HepG2 (cell line): ENCODE measurements around the gene PTPMT1. TPM values are rescaled to one million over a fixed set of nuclear protein-coding genes. Genes with fewer than 3 reads are reported as not detected.

ENCODE experiments used
- FLYWCH1 ChIP-seq: sonication (generic); formaldehyde crosslinking; IDR thresholded peaks from 2 replicates; pipeline ENCODE4 v1.8.1; 2023; ENCODE audit warnings: mild to moderate bottlenecking, missing genetic modification reagents
- HDAC1 ChIP-seq: sonication (generic); formaldehyde crosslinking; IDR thresholded peaks from 2 replicates; pipeline ENCODE4 v1.5.1; 2020; ENCODE audit warnings: mild to moderate bottlenecking, missing genetic modification reagents
- HNF4G ChIP-seq, 2 experiments: sonication (generic) in 1 of 2; formaldehyde crosslinking in 1 of 2; IDR thresholded peaks; 2 replicates each; pipeline versions ENCODE4 v1.4.0 to v1.6.1; 2011 to 2020; ENCODE audit warnings: borderline replicate concordance in 2 of 2, low read depth in 2 of 2, mild to moderate bottlenecking in 2 of 2, low read length in 1 of 2, missing genetic modification reagents in 1 of 2, moderate library complexity in 1 of 2
- JUND ChIP-seq: sonication (generic); formaldehyde crosslinking; IDR thresholded peaks from 2 replicates; pipeline ENCODE4 v1.8.0; 2022; ENCODE audit warnings: mild to moderate bottlenecking, missing genetic modification reagents
- KMT2B ChIP-seq: IDR thresholded peaks from 2 replicates; pipeline ENCODE4 v1.6.1; 2016; ENCODE audit warnings: missing genetic modification reagents, missing compliant biosample characterization
- MED1 ChIP-seq: sonication (generic); formaldehyde crosslinking; IDR thresholded peaks from 2 replicates; pipeline ENCODE4 v1.4.0; 2020; ENCODE audit warnings: missing genetic modification reagents
- PHF5A ChIP-seq: IDR thresholded peaks from one replicate; pipeline ENCODE4 v1.6.1; 2018; ENCODE audit warnings: low read depth, missing genetic modification reagents; ENCODE audit not compliant: unreplicated experiment
- SALL1 ChIP-seq: sonication (generic); formaldehyde crosslinking; IDR thresholded peaks from 2 replicates; pipeline ENCODE4 v1.8.0; 2022; ENCODE audit warnings: mild to moderate bottlenecking, missing genetic modification reagents
- SKI ChIP-seq: fragments of 450-650 bp; IDR thresholded peaks from one replicate; pipeline ENCODE4 v1.6.1; 2018; ENCODE audit warnings: mild to moderate bottlenecking; ENCODE audit not compliant: partially characterized antibody
- SP4 ChIP-seq: sonication (generic); formaldehyde crosslinking; IDR thresholded peaks from 2 replicates; pipeline ENCODE4 v1.8.1; 2023; ENCODE audit warnings: mild to moderate bottlenecking, missing genetic modification reagents
- YY1 ChIP-seq: IDR thresholded peaks from 2 replicates; pipeline ENCODE4 v1.6.1; 2011; ENCODE audit warnings: low read length, low read depth, moderate library complexity, mild to moderate bottlenecking; ENCODE audit not compliant: insufficient read depth, insufficient replicate concordance
- ZNF333 ChIP-seq: sonication (generic); formaldehyde crosslinking; IDR thresholded peaks from 2 replicates; pipeline ENCODE4 v1.4.0; 2020; ENCODE audit warnings: mild to moderate bottlenecking, missing genetic modification reagents, borderline replicate concordance
- ZNF556 ChIP-seq: sonication (generic); formaldehyde crosslinking; IDR thresholded peaks from 2 replicates; pipeline ENCODE4 v1.4.0; 2020; ENCODE audit warnings: mild to moderate bottlenecking, missing genetic modification reagents, borderline replicate concordance
- ZNF570 ChIP-seq: sonication (generic); formaldehyde crosslinking; IDR thresholded peaks from 2 replicates; pipeline ENCODE4 v1.4.0; 2020; ENCODE audit warnings: mild to moderate bottlenecking, missing genetic modification reagents, borderline replicate concordance
- polyA plus RNA-seq, 8 experiments: library from polyadenylated mRNA; depleted of rRNA in 3 of 8; stranded (reverse) in 7 of 8; unstranded in 1 of 8; fragments of >200 nt; fragmentation: Illumina TruSeq in 4 of 8; extraction: Trizol in 4 of 8; gene quantifications; 2 replicates each; pipeline versions ENCODE4 v1.2.1 to v1.2.3, GENCODE V29; 2011 to 2016; ENCODE audit warnings: low read depth in 4 of 8, missing spikeins in 1 of 8, mixed read lengths in 1 of 8; ENCODE audit not compliant: insufficient read depth in 1 of 8
- total RNA-seq, 5 experiments: library from RNA; depleted of rRNA; stranded (reverse); fragments of >200 nt; fragmentation: Illumina TruSeq; extraction: Trizol; gene quantifications; 2 replicates each; pipeline ENCODE4 v1.2.3, GENCODE V29; 2016; ENCODE audit warnings: low read depth in 1 of 5
- TF ChIP-seq, protein P1 (sequence below): sonication (generic); formaldehyde crosslinking; IDR thresholded peaks from 2 replicates; pipeline ENCODE4 v1.5.0; 2020; ENCODE audit warnings: mild to moderate bottlenecking, missing genetic modification reagents, moderate library complexity
- TF ChIP-seq, protein P2 (sequence below), 2 experiments: sonication (generic) in 1 of 2; formaldehyde crosslinking in 1 of 2; IDR thresholded peaks; 2 replicates each; pipeline versions ENCODE4 v1.6.1 to v1.9.0; 2014 to 2022; ENCODE audit warnings: antibody characterized with exemption in 1 of 2, borderline replicate concordance in 1 of 2, inconsistent platforms in 1 of 2, low read depth in 1 of 2, missing genetic modification reagents in 1 of 2
- TF ChIP-seq, protein P3 (sequence below): sonication (generic); formaldehyde crosslinking; IDR thresholded peaks from 2 replicates; pipeline ENCODE4; 2020; ENCODE audit warnings: missing genetic modification reagents, mild to moderate bottlenecking, borderline replicate concordance

PTPMT1 gene
- total and polyA plus RNA-seq, 2 of the 13 experiments (the other 11 are each of a cell fraction or from before 2014, with no cell fraction given): 55.6 to 129 TPM

DNA sequence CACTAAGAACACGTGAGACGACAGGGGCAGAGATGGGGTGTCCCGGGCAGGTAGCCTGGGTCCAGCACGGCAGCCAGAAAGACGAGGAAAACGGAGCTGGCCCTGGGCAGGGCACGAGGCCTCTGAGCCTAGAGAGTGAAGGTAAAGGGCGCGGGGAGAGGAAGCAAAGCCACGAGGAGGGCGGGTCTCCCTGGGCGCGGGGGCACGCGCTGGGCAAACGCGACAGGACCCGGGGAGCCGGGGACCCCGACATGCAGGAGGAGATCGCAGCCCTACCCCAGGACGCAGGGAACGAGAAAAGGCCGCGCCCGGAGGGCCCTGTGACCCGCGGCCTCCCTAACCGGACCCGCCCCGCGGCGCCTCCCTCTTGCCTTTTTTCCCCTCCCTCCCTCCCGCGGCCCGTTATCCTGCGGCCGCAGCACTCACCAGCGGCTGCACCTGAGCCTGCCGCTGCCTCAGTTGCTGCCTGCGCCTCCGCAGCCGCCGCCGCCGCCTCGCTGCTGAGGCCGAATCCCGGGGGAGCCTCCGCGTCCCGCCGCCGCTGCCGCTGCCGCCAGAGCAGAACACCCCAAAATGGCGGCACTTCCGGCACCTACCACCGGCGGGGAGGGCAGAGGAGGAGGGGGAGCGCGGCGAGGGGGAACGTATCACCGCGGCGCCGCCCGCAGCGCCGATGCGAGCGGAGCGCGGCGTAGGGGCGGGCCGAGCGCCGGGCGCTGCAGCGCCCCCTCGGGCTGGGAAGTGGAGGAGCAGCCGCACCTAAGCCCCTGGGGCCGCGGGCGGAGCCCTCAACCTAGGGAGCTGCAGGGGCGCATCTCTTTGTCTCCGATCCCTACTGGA, 12.6 kb upstream of the PTPMT1 start, which contains the start of gene CELF1 (continued):
- TF ChIP-seq, protein P1, sequence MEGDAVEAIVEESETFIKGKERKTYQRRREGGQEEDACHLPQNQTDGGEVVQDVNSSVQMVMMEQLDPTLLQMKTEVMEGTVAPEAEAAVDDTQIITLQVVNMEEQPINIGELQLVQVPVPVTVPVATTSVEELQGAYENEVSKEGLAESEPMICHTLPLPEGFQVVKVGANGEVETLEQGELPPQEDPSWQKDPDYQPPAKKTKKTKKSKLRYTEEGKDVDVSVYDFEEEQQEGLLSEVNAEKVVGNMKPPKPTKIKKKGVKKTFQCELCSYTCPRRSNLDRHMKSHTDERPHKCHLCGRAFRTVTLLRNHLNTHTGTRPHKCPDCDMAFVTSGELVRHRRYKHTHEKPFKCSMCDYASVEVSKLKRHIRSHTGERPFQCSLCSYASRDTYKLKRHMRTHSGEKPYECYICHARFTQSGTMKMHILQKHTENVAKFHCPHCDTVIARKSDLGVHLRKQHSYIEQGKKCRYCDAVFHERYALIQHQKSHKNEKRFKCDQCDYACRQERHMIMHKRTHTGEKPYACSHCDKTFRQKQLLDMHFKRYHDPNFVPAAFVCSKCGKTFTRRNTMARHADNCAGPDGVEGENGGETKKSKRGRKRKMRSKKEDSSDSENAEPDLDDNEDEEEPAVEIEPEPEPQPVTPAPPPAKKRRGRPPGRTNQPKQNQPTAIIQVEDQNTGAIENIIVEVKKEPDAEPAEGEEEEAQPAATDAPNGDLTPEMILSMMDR (CRISPR knock-in tag): peak; percentile 82
- TF ChIP-seq SALL1 (peak; percentile 82), HDAC1 (CRISPR knock-in tag) (peak; percentile 69), KMT2B (peak; percentile 41; the same call in 1 of the 2 replicates), SKI (peak; percentile 53), ZNF556 (CRISPR knock-in tag) (no peak; the same call in 1 of the 2 replicates), ZNF333 (peak; percentile 74; the same call in 1 of the 2 replicates), FLYWCH1 (0 out of 2 replicates have a peak, but pooled peaks have one; percentile 28), ZNF570 (CRISPR knock-in tag) (no peak), PHF5A (CRISPR knock-in tag) (peak; percentile 54), MED1 (peak; percentile 72), YY1 (peak; percentile 98), JUND (CRISPR knock-in tag) (no peak), SP4 (CRISPR knock-in tag) (peak; percentile 79), HNF4G (IDR thresholded peaks at IDR 0.05; ENCODE audit: borderline replicate concordance, low read depth, low read length) (no peak), HNF4G (CRISPR knock-in tag; IDR thresholded peaks at IDR 0.05; ENCODE audit: borderline replicate concordance, low read depth) (peak; percentile 39; the same call in 1 of the 2 replicates)
- TF ChIP-seq, protein P2, sequence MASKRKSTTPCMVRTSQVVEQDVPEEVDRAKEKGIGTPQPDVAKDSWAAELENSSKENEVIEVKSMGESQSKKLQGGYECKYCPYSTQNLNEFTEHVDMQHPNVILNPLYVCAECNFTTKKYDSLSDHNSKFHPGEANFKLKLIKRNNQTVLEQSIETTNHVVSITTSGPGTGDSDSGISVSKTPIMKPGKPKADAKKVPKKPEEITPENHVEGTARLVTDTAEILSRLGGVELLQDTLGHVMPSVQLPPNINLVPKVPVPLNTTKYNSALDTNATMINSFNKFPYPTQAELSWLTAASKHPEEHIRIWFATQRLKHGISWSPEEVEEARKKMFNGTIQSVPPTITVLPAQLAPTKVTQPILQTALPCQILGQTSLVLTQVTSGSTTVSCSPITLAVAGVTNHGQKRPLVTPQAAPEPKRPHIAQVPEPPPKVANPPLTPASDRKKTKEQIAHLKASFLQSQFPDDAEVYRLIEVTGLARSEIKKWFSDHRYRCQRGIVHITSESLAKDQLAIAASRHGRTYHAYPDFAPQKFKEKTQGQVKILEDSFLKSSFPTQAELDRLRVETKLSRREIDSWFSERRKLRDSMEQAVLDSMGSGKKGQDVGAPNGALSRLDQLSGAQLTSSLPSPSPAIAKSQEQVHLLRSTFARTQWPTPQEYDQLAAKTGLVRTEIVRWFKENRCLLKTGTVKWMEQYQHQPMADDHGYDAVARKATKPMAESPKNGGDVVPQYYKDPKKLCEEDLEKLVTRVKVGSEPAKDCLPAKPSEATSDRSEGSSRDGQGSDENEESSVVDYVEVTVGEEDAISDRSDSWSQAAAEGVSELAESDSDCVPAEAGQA (IDR thresholded peaks at IDR 0.05; ENCODE audit: low read depth): peak; percentile 91
- TF ChIP-seq, protein P2 (CRISPR knock-in tag; IDR thresholded peaks at IDR 0.05; ENCODE audit: borderline replicate concordance): no peak
- TF ChIP-seq, protein P3, sequence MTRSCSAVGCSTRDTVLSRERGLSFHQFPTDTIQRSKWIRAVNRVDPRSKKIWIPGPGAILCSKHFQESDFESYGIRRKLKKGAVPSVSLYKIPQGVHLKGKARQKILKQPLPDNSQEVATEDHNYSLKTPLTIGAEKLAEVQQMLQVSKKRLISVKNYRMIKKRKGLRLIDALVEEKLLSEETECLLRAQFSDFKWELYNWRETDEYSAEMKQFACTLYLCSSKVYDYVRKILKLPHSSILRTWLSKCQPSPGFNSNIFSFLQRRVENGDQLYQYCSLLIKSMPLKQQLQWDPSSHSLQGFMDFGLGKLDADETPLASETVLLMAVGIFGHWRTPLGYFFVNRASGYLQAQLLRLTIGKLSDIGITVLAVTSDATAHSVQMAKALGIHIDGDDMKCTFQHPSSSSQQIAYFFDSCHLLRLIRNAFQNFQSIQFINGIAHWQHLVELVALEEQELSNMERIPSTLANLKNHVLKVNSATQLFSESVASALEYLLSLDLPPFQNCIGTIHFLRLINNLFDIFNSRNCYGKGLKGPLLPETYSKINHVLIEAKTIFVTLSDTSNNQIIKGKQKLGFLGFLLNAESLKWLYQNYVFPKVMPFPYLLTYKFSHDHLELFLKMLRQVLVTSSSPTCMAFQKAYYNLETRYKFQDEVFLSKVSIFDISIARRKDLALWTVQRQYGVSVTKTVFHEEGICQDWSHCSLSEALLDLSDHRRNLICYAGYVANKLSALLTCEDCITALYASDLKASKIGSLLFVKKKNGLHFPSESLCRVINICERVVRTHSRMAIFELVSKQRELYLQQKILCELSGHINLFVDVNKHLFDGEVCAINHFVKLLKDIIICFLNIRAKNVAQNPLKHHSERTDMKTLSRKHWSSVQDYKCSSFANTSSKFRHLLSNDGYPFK: peak; percentile 24; the same call in 1 of the 2 replicates
